Astrocyte of the cerebellum (primary cell): Measurements from ENCODE around the gene RHOG.

Source experiments
- DNase-seq: peaks from one replicate; pipeline ENCODE4 v3.0.0-alpha.2; 2011; ENCODE audit warnings: low read depth
- H3K4me3 ChIP-seq: 2 replicates; pipeline ENCODE4 v1.5.1; 2011; ENCODE audit warnings: mild to moderate bottlenecking, low read depth, low read length, moderate library complexity
- in situ Hi-C: cut with HindIII; loops from 2 replicates; pipeline ENCODE4 v1.10.0; 2017; ENCODE audit warnings: low sequenced_read_pairs
- TF ChIP-seq, protein P1 (sequence below): IDR thresholded peaks from 2 replicates; pipeline ENCODE4 v1.5.1; 2012; ENCODE audit warnings: low read length, low read depth, moderate library complexity, mild to moderate bottlenecking; ENCODE audit errors: missing control alignments

The RHOG gene

GRCh38 chr11:3781423-3781822, 59.3 kb downstream of the RHOG start:
- TF ChIP-seq, protein P1, sequence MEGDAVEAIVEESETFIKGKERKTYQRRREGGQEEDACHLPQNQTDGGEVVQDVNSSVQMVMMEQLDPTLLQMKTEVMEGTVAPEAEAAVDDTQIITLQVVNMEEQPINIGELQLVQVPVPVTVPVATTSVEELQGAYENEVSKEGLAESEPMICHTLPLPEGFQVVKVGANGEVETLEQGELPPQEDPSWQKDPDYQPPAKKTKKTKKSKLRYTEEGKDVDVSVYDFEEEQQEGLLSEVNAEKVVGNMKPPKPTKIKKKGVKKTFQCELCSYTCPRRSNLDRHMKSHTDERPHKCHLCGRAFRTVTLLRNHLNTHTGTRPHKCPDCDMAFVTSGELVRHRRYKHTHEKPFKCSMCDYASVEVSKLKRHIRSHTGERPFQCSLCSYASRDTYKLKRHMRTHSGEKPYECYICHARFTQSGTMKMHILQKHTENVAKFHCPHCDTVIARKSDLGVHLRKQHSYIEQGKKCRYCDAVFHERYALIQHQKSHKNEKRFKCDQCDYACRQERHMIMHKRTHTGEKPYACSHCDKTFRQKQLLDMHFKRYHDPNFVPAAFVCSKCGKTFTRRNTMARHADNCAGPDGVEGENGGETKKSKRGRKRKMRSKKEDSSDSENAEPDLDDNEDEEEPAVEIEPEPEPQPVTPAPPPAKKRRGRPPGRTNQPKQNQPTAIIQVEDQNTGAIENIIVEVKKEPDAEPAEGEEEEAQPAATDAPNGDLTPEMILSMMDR, result no peak
- no peak overlapping the region for H3K4me3 ChIP-seq
- DNase-seq, result no peak
- in situ Hi-C loops, result loop anchor here (5.0 kb wide), 1 partner anchor 69 kb away; no protein-coding TSS in a partner anchor
